IMR-90 (cell line): Measurements from ENCODE around the gene HOXB6. TPM values are rescaled to one million over a fixed set of nuclear protein-coding genes. Genes with fewer than 3 reads are reported as not detected.

Experiments used
- ATAC-seq: fragments of 200-7000 bp; cut with Tn5 transposase; 2 replicates; pipeline ENCODE4 v1.9.1; 2020; ENCODE audit warnings: low read depth, mild to moderate bottlenecking, moderate library complexity
- BruUV-seq: library from RNA; stranded (reverse); fragments of 400-500 nt; replicated peaks from 2 replicates; lab custom pipeline; 2021; lab: Mats Ljungman, UMichigan
- CTCF ChIA-PET: fragments of 300-600 bp; formaldehyde crosslinking; extraction: SDS; loops from one replicate; lab custom pipeline; 2021; ENCODE audit warnings: antibody characterized with exemption; lab: Yijun Ruan, JAX
- POLR2A ChIA-PET: fragments of 300-600 bp; sonication (Branson Sonifier 250); formaldehyde crosslinking; loops from one replicate; lab custom pipeline; 2022; ENCODE audit warnings: antibody characterized with exemption; ENCODE audit not compliant: unreplicated experiment; lab: Charles Lee
- DNase-seq: peaks from one replicate; pipeline ENCODE4 v3.0.0; 2013
- H2AFZ ChIP-seq: replicated peaks from 2 replicates; pipeline ENCODE3; 2013; ENCODE audit warnings: low read length, mild to moderate bottlenecking; ENCODE audit not compliant: poor library complexity
- H2AK5ac ChIP-seq: 2 replicates; pipeline ENCODE4 v1.6.1; 2013; ENCODE audit warnings: low read depth, low read length, inconsistent platforms
- H2AK9ac ChIP-seq: replicated peaks from 2 replicates; pipeline ENCODE3; 2013; ENCODE audit warnings: mild to moderate bottlenecking, low read depth, low read length, moderate library complexity; ENCODE audit not compliant: poor library complexity
- H2BK120ac ChIP-seq: 2 replicates; pipeline ENCODE4 v1.6.1; 2013; ENCODE audit warnings: low read depth, low read length, inconsistent platforms
- H2BK15ac ChIP-seq: 3 replicates; pipeline ENCODE4 v1.6.1; 2013; ENCODE audit warnings: low read depth, low read length, inconsistent platforms
- H2BK20ac ChIP-seq: 2 replicates; pipeline ENCODE4 v1.6.1; 2013; ENCODE audit warnings: low read depth, mild to moderate bottlenecking, inconsistent platforms, low read length, moderate library complexity
- H2BK5ac ChIP-seq: 2 replicates; pipeline ENCODE4 v1.6.1; 2013; ENCODE audit warnings: mild to moderate bottlenecking, low read depth, low read length, inconsistent platforms; ENCODE audit not compliant: poor library complexity, severe bottlenecking
- H3K14ac ChIP-seq: replicated peaks from 2 replicates; pipeline ENCODE4 v1.6.1; 2013; ENCODE audit warnings: low read depth, low read length, inconsistent platforms
- H3K18ac ChIP-seq: 2 replicates; pipeline ENCODE4 v1.6.1; 2013; ENCODE audit warnings: low read depth, low read length, control low read depth
- H3K23ac ChIP-seq: 2 replicates; pipeline ENCODE4 v1.6.1; 2013; ENCODE audit warnings: low read depth, low read length, inconsistent platforms
- H3K27ac ChIP-seq: 2 replicates; pipeline ENCODE4 v1.5.1; 2013; ENCODE audit warnings: mild to moderate bottlenecking, control low read depth, low read length; ENCODE audit not compliant: insufficient read depth
- H3K27me3 ChIP-seq: 2 replicates; pipeline ENCODE4 v1.6.1; 2013; ENCODE audit warnings: low read length; ENCODE audit not compliant: control insufficient read depth, insufficient read depth
- H3K36me3 ChIP-seq: 2 replicates; pipeline ENCODE4 v1.6.1; 2013; ENCODE audit warnings: low read length, mixed read lengths; ENCODE audit not compliant: control insufficient read depth, insufficient read depth
- H3K4ac ChIP-seq: 2 replicates; pipeline ENCODE4 v1.6.1; 2013; ENCODE audit warnings: low read depth, low read length, inconsistent platforms
- H3K4me1 ChIP-seq: 2 replicates; pipeline ENCODE4 v1.6.1; 2013; ENCODE audit warnings: low read length, mixed read lengths; ENCODE audit not compliant: control insufficient read depth, insufficient read depth
- H3K4me2 ChIP-seq: 2 replicates; pipeline ENCODE4 v1.6.1; 2013; ENCODE audit warnings: low read depth, mild to moderate bottlenecking, control low read depth, low read length, moderate library complexity
- H3K4me3 ChIP-seq: 2 replicates; pipeline ENCODE4 v1.5.1; 2013; ENCODE audit warnings: low read depth, mild to moderate bottlenecking, control low read depth, low read length, moderate library complexity; ENCODE audit not compliant: insufficient read depth
- H3K56ac ChIP-seq: 2 replicates; pipeline ENCODE4 v1.6.1; 2013; ENCODE audit warnings: low read length, inconsistent platforms; ENCODE audit not compliant: insufficient read depth; ENCODE audit errors: extremely low read depth
- H3K79me1 ChIP-seq, 2 experiments: 2 replicates each; pipeline ENCODE4 v1.6.1; 2013; ENCODE audit warnings: low read length in 2 of 2, inconsistent platforms in 1 of 2, low read depth in 1 of 2
- H3K9ac ChIP-seq: 2 replicates; pipeline ENCODE4 v1.6.1; 2013; ENCODE audit warnings: low read depth, low read length, control low read depth
- H3K9me1 ChIP-seq: 2 replicates; pipeline ENCODE4 v1.6.1; 2013; ENCODE audit warnings: low read length, inconsistent platforms; ENCODE audit not compliant: insufficient read depth
- H3K9me3 ChIP-seq: 2 replicates; pipeline ENCODE4 v1.6.1; 2013; ENCODE audit warnings: low read length; ENCODE audit not compliant: control insufficient read depth, insufficient read depth
- H4K20me1 ChIP-seq: 2 replicates; pipeline ENCODE4 v1.6.1; 2013; ENCODE audit warnings: low read length, inconsistent platforms; ENCODE audit not compliant: insufficient read depth
- H4K5ac ChIP-seq: 2 replicates; pipeline ENCODE4 v1.6.1; 2013; ENCODE audit warnings: mild to moderate bottlenecking, low read depth, low read length, control low read depth
- H4K8ac ChIP-seq, 2 experiments: 2 replicates each; pipeline ENCODE4 v1.6.1; 2013; ENCODE audit warnings: low read depth in 2 of 2, low read length in 2 of 2, control low read depth in 1 of 2, inconsistent platforms in 1 of 2
- H4K91ac ChIP-seq: 2 replicates; pipeline ENCODE4 v1.6.1; 2013; ENCODE audit warnings: low read depth, low read length, inconsistent platforms; ENCODE audit not compliant: insufficient read depth
- CEBPB ChIP-seq: IDR thresholded peaks from 2 replicates; pipeline ENCODE4 v1.6.1; 2012; ENCODE audit warnings: low read depth, low read length, improper control_type of control experiment
- ELK1 ChIP-seq: fragments of 150-350 bp; IDR thresholded peaks from 2 replicates; pipeline ENCODE4 v1.6.1; 2016; ENCODE audit warnings: low read depth, mild to moderate bottlenecking, low read length, moderate library complexity, borderline replicate concordance
- WGBS, 2 experiments: methylation state at CpG; one replicate each; pipeline versions ENCODE4 v1.1.5 to v1.1.7; 2013; ENCODE audit warnings: missing lambda C conversion rate in 2 of 2; ENCODE audit not compliant: insufficient read length in 1 of 2; ENCODE audit errors: extremely low coverage in 2 of 2; 5-methylcytosine and 5-hydroxymethylcytosine counted together
- dilution Hi-C: fragments of 300-500 bp; cut with HindIII; formaldehyde crosslinking; loops from one replicate; pipeline ENCODE4 v1.14.3; 2018; ENCODE audit warnings: low sequenced_read_pairs; ENCODE audit not compliant: unreplicated experiment
- in situ Hi-C: fragments of 300-500 bp; cut with MboI; formaldehyde crosslinking; loops from 3 replicates; pipeline ENCODE4 v1.14.3; 2019; ENCODE audit warnings: low sequenced_read_pairs, inconsistent platforms, mixed read lengths
- intact Hi-C: fragments of 100-400 bp; cut with micrococcal nuclease; formaldehyde crosslinking; loops from 2 replicates; pipeline ENCODE4 v1.10.0; 2022
- polyA plus RNA-seq, 3 experiments: library from polyadenylated mRNA; depleted of rRNA; stranded (reverse); fragments of >200 nt; gene quantifications; 2 replicates each; pipeline ENCODE4 v1.2.3, GENCODE V29; 2012; ENCODE audit warnings: low replicate concordance in 1 of 3
- total RNA-seq: library from RNA; depleted of rRNA; stranded (reverse); fragments of >200 nt; gene quantifications from 2 replicates; pipeline ENCODE4 v1.2.3, GENCODE V29; 2012

Gene HOXB6
- total and polyA plus RNA-seq, 2 of the 4 experiments (the other 2 are of a cell fraction) = 11.1 to 42.2 TPM

GRCh38 chr17:48571826-48572417 lies 32.9 kb downstream of the HOXB6 start:
- Histone ChIP-seq H3K9ac (peak overlapping the region; percentile 96), H3K4ac (peak overlapping the region; percentile 97), H3K56ac (peak overlapping the region; percentile 96), H3K4me3 (peak overlapping the region; percentile 45), H3K14ac (peak overlapping the region; percentile 98), H4K91ac (peak overlapping the region; percentile 95), H3K4me1 (peaks cover 34% of the 10 kb centered on the region), H3K18ac (peak overlapping the region; percentile 73), H2AFZ (no peak overlapping the region), H4K5ac (peak overlapping the region; percentile 96), H2AK9ac (peak overlapping the region; percentile 90), H2BK120ac (peak overlapping the region; percentile 78), H3K27me3 (no peaks in the 10 kb centered on the region), H3K36me3 (peaks cover 57% of the 10 kb centered on the region), H4K20me1 (peaks cover 8% of the 10 kb centered on the region), H3K9me1 (peaks cover 6% of the 10 kb centered on the region), H2BK5ac (peak overlapping the region; percentile 99), H3K9me3 (no peaks in the 10 kb centered on the region), H4K8ac (peak overlapping the region; percentile 77 to 97), H3K79me1 (peaks cover 0 to 2% of the 10 kb centered on the region in 2 experiments; a peak in 1 of 4 replicates), H3K27ac (peak overlapping the region; percentile 99), H3K4me2 (peak overlapping the region; percentile 83), H3K23ac (peak overlapping the region; percentile 100), H2BK15ac (peak overlapping the region; percentile 75), H2BK20ac (peak overlapping the region; percentile 90), H2AK5ac (peak overlapping the region; percentile 97)
- intact Hi-C loops = loop anchor here (2.0 kb wide), 1 partner anchor 21 kb away; the partner anchor contains the start of gene HOXB5
- WGBS, 2 experiments = no CpG with 5 or more reads among the region's 1 CpG
- no TSS peak for BruUV-seq
- TF ChIP-seq CEBPB (peak; percentile 11; the same call in 1 of the 2 replicates), ELK1 (no peak)
- in situ Hi-C loops = no loop called here
- ATAC-seq (no peak), DNase-seq (no peak)
- ChIA-PET POLR2A (interaction anchor here (0.6 kb wide), 1 partner anchor 31 kb away, joined by 5 read pairs; no protein-coding TSS in a partner anchor), CTCF (no interaction called here)
- dilution Hi-C loops = no loop called here
